HG02642 (cell line): ENCODE measurements around the gene CCSER2.
"Not testable (repeated sequence)": the region's sequence is repeated elsewhere in the genome, so short reads cannot be mapped to it uniquely, and the experiment has no call there.

Experiments
- ATAC-seq: cut with Tn5 transposase; IDR thresholded peaks from one replicate; pipeline ENCODE4 v1.9.1; 2021; ENCODE audit warnings: mild to moderate bottlenecking; ENCODE audit not compliant: unreplicated experiment, poor library complexity

The CCSER2 gene

GRCh38 chr10:84497978-84498377 is 169.6 kb downstream of the CCSER2 start:
- ATAC-seq: no peak

GRCh38 chr10:84499039-84499438 is 170.7 kb downstream of the CCSER2 start:
- not testable (repeated sequence) for ATAC-seq

- no peak for ATAC-seq
These were observed 171.5 kb downstream of the CCSER2 start for GRCh38 chr10:84499846-84500245.

- ATAC-seq: no peak
These were observed 181.7 kb downstream of the CCSER2 start for GRCh38 chr10:84510121-84510520.

GRCh38 chr10:84511106-84511505 is 182.7 kb downstream of the CCSER2 start:
- ATAC-seq: no peak

GRCh38 chr10:84511709-84512285 is 183.4 kb downstream of the CCSER2 start:
- ATAC-seq: no peak

- no peak for ATAC-seq
These were observed 189.2 kb downstream of the CCSER2 start for GRCh38 chr10:84517554-84517953.

- ATAC-seq: no peak
These were observed 190.8 kb downstream of the CCSER2 start for GRCh38 chr10:84519235-84519634.

- no peak for ATAC-seq
These were observed 192.6 kb downstream of the CCSER2 start for GRCh38 chr10:84521013-84521412.

GRCh38 chr10:84521468-84521867 is 193.1 kb downstream of the CCSER2 start:
- ATAC-seq: no peak

GRCh38 chr10:84522612-84523462 is 194.4 kb downstream of the CCSER2 start:
- ATAC-seq: no peak

GRCh38 chr10:84523526-84523925 is 195.1 kb downstream of the CCSER2 start:
- no peak for ATAC-seq

- no peak for ATAC-seq
These were observed 196.0 kb downstream of the CCSER2 start for GRCh38 chr10:84524435-84524834.

- no peak for ATAC-seq
These were observed 196.9 kb downstream of the CCSER2 start for GRCh38 chr10:84525120-84525806.

- ATAC-seq: not testable (repeated sequence)
These were observed 197.4 kb downstream of the CCSER2 start for GRCh38 chr10:84525807-84526182.

GRCh38 chr10:84527386-84527785 is 199.0 kb downstream of the CCSER2 start:
- ATAC-seq: not testable (repeated sequence)

GRCh38 chr10:84528526-84528925 is 200.1 kb downstream of the CCSER2 start:
- ATAC-seq: not testable (repeated sequence)

- no peak for ATAC-seq
These were observed 202.4 kb downstream of the CCSER2 start for GRCh38 chr10:84530724-84531325.

- no peak for ATAC-seq
These were observed 203.0 kb downstream of the CCSER2 start for GRCh38 chr10:84531396-84531795.

- no peak for ATAC-seq
These were observed 205.8 kb downstream of the CCSER2 start for GRCh38 chr10:84534168-84534567.

GRCh38 chr10:84537447-84537931 is 209.1 kb downstream of the CCSER2 start:
- ATAC-seq: peak; percentile 72
